ENCODE results near the gene RBM20.
"Not testable (repeated sequence)": the region's sequence is repeated elsewhere in the genome, so short reads cannot be mapped to it uniquely, and the experiment has no call there.

RBM20 gene

GRCh38 chr10:110643653-110644597 is at the start of gene RBM20:
RBM20 (plus strand) TSS chr10:110644336; CDS start chr10:110644455, 119 bp downstream.
- peak in 1 of 2 donors; percentile 4 for DNase-seq

- no peak for DNase-seq
These were observed 46.7 kb upstream of the RBM20 start for GRCh38 chr10:110597476-110597875.

GRCh38 chr10:110600487-110601101 is 43.5 kb upstream of the RBM20 start:
- DNase-seq = peak in 1 of 2 donors; percentile 61

DNA sequence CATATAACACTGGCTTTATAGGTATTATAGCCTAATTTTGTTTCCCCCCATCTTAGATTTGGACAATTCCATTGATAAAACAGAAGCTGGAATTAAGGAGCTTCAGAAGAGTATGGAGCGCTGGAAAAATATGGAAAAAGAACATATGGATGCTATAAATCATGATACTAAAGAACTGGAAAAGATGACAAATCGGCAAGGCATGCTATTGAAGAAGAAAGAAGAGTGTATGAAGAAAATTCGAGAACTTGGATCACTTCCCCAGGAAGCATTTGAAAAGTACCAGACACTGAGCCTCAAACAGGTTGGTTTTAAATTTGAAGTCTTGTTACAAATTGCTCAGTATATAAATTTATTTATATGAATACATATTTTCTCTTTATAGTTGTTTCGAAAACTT is 42.6 kb upstream of the RBM20 start:
- no peak for DNase-seq

- no peak for DNase-seq
These were observed 36.0 kb upstream of the RBM20 start for GRCh38 chr10:110608087-110608486.

DNA sequence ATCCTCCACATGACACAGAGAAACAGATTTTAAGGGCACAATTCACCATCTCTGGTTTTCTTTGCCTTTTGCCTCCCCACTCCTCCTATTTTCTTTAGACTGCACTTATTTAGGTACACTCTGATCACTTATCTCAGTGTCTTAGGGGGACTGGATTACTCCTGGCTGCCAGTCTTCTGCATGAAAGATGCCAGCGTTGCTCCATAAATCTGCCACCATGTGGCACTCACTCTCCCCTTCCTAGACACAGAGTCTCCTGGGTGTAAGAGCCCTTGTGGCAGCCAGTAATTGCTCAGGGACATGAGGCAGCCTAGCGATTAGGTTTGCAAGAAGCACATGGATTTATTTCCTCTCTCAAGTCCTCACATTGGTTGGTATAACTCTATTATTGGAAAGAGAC is 34.5 kb upstream of the RBM20 start:
- DNase-seq = no peak

GRCh38 chr10:110610308-110610774 is 33.8 kb upstream of the RBM20 start:
- DNase-seq = peak; percentile 31 to 65

GRCh38 chr10:110610781-110611180 is 33.4 kb upstream of the RBM20 start:
- DNase-seq = not testable (repeated sequence)

GRCh38 chr10:110612087-110612486 is 32.0 kb upstream of the RBM20 start:
- DNase-seq = no peak

- DNase-seq = no peak
These were observed 31.5 kb upstream of the RBM20 start for GRCh38 chr10:110612629-110613028.

- no peak for DNase-seq
These were observed 30.7 kb upstream of the RBM20 start for GRCh38 chr10:110613341-110613995.

- DNase-seq = no peak
These were observed 30.1 kb upstream of the RBM20 start for GRCh38 chr10:110613996-110614495.

GRCh38 chr10:110615057-110615747 is 28.9 kb upstream of the RBM20 start:
- no peak for DNase-seq

DNA sequence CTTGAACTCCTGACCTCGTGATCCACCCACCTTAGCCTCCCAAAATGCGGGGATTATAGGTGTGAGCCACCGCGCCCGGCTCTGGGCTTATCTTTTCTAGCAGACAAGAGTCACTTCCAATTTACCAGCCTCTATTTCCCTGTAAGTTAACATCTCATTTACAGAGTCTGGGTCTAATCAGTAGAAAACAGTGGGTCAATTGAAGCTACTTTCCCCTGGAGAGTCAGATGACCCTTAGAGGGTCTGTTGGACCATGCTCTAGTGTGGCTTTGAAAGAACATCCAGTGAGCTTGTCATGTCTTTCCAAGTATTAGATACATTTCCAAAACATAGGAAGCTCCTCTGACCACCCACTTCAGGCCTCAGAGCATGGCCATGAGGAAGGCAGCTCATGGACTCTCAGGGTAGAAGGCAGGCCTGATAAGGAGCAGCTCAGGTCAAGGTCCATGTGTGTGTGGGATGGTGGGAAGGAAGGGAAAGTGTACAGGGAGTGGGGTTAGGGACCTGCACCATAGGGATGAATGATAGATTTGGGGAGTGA is 27.6 kb upstream of the RBM20 start:
- no peak for DNase-seq

DNA sequence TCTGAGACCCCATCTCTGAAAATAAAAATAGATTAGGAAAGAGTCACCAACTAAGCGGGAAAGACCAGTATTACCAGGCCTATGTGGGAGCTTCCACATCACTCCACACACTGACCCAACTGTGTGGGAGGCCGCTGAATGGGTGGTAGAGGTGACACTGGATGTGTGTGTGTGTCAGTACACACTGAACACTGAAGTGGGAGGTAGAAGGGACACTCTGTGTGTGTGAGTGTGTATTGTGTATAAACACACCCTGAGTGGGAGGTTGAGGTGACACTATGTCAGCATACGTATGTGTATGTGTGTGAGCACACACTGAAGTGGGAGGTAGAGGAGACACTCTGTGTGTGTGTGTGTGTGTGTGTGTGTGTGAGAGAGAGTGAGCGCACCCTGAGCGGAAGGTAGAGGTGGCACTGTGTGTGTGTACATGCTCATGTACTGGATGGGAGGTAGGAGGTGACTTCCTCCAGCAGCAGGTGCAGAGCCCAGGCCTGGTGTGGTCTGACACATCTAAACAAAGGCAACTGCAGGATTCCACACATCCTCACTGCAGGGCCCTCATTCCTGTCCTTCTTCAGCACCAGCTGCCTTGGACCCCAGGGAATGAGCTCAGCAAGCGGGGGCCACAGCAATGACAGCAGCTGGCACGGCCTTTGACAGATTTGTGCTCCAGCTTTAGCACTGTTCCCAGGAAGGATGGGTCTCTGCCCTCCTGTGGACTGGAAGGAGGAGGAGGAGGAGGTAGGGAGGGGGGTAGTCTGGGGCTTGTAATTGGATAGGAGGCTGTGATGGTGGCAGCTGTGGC is 26.5 kb upstream of the RBM20 start:
- peak in 1 of 2 donors; percentile 14 for DNase-seq

GRCh38 chr10:110618230-110618610 is 25.9 kb upstream of the RBM20 start:
- no peak for DNase-seq

- no peak for DNase-seq
These were observed 24.4 kb upstream of the RBM20 start for GRCh38 chr10:110619514-110620397.

- DNase-seq = no peak
These were observed 23.8 kb upstream of the RBM20 start for GRCh38 chr10:110620398-110620719.

DNA sequence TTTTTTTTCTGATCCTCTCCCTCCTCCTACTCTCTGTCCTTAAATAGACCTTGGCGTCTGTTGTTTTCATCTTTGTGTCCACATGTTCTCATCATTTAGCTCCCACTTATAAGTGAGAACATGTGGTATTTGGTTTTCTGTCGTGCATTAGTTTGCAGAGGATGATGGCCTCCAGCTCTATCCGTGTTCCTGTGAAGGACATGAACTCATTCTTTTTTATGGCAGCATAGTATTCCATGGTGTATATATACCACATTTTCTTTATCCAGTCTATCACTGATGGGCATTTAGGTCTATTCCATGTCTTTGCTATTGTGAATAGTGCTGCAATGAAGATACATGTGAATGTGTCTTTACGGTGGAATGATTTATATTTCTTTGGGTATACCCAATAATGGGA is 20.8 kb upstream of the RBM20 start:
- DNase-seq = not testable (repeated sequence)

GRCh38 chr10:110625356-110625894 is 18.7 kb upstream of the RBM20 start:
- DNase-seq = no peak
